NB4 (cell line): Measurements from ENCODE around the gene PARD6G.

Source experiments
- DNase-seq: peaks from one replicate; pipeline ENCODE4 v3.0.0; 2010; ENCODE audit warnings: low read depth
- H3K4me3 ChIP-seq: one replicate; pipeline ENCODE4 v1.5.1; 2011; ENCODE audit warnings: mild to moderate bottlenecking, low read depth, low read length, moderate library complexity
- MYC ChIP-seq: IDR thresholded peaks from 2 replicates; pipeline ENCODE4 v1.6.1; 2011; ENCODE audit warnings: low read depth, low read length
- POLR2A ChIP-seq: IDR thresholded peaks from 2 replicates; pipeline ENCODE4 v1.6.1; 2011; ENCODE audit warnings: mild to moderate bottlenecking; ENCODE audit not compliant: insufficient read length; ENCODE audit errors: extremely low read depth
- TF ChIP-seq, protein P1 (sequence below): IDR thresholded peaks from one replicate; pipeline ENCODE4 v1.5.1; 2012; ENCODE audit warnings: low read depth, low read length
- TF ChIP-seq, protein P2 (sequence below): IDR thresholded peaks from 2 replicates; pipeline ENCODE4 v1.6.1; 2011; ENCODE audit warnings: low read depth, low read length

PARD6G gene

DNA sequence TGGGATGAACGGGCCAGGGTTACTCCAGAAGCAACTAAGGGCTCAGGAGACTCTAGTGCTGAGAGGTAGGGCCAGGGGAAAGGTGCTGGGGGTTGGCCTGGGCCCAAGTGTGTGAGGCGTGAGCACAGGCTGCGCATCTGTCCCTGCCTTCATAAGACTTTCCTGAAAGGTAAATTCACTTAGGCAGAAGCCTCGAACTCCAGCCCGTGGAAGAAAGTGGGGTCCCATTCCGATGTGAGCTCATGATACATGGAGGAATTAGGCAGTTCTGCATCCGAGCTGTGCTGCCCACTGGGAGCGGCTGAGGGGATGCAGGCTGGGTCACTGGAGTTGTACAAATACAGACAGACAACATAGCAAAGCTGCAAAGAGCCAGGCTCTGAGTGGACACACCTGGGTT is 16.2 kb downstream of the PARD6G start:
- H3K4me3 ChIP-seq, result no peak overlapping the region
- TF ChIP-seq POLR2A (no peak), MYC (no peak)
- TF ChIP-seq, protein P1, sequence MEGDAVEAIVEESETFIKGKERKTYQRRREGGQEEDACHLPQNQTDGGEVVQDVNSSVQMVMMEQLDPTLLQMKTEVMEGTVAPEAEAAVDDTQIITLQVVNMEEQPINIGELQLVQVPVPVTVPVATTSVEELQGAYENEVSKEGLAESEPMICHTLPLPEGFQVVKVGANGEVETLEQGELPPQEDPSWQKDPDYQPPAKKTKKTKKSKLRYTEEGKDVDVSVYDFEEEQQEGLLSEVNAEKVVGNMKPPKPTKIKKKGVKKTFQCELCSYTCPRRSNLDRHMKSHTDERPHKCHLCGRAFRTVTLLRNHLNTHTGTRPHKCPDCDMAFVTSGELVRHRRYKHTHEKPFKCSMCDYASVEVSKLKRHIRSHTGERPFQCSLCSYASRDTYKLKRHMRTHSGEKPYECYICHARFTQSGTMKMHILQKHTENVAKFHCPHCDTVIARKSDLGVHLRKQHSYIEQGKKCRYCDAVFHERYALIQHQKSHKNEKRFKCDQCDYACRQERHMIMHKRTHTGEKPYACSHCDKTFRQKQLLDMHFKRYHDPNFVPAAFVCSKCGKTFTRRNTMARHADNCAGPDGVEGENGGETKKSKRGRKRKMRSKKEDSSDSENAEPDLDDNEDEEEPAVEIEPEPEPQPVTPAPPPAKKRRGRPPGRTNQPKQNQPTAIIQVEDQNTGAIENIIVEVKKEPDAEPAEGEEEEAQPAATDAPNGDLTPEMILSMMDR, result no peak
- TF ChIP-seq, protein P2, sequence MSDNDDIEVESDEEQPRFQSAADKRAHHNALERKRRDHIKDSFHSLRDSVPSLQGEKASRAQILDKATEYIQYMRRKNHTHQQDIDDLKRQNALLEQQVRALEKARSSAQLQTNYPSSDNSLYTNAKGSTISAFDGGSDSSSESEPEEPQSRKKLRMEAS, result no peak
- DNase-seq, result no peak

DNA sequence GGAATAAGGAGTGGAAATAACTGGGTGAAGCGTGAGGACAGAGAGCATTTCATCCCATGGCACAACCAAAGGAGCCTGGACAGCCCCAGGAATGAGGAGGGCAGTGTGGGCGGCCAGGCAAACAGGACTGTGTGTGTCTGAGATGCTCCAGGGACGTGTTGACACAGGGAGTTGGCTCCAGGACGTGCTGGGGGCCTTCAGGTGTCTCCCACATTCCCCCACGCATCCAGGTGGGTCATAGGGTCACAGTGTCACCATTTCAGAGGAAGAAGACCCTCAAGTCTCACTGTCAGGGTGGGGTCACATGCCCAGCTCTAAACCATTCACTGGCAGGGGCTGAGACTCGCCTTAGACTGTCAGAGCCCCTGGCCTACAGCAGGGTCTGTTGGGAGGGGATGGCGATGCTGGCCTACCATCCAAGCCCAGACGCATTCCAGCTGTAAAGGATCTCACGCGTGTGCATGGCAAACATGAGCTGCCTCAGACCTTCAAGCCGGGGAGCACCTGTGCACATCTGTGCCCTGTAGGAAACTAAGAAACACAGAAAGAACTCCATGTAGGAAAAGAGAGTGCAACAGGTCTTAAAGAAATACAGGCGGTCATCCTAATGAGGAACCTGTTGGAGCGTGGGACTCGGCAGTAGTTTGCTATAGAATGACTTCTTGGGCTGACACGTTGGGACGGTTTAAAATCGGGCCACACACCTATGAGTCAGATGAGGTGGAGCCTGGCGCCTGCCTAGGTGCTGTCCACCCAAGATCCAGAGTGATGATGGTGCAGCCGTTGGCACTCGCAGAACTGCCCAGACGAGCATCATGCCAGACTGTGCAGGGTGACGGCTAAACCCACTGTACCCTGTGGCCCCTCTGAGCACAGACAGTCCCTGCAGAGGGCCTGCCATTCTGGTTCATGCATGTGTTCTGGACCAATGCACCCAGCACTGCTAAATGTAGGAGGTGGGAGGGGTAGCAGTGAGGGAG is 17.3 kb downstream of the PARD6G start:
- TF ChIP-seq POLR2A (no peak), MYC (no peak)
- TF ChIP-seq, protein P1, result no peak
- TF ChIP-seq, protein P2, result no peak
- DNase-seq, result no peak
- H3K4me3 ChIP-seq, result no peak overlapping the region

DNA sequence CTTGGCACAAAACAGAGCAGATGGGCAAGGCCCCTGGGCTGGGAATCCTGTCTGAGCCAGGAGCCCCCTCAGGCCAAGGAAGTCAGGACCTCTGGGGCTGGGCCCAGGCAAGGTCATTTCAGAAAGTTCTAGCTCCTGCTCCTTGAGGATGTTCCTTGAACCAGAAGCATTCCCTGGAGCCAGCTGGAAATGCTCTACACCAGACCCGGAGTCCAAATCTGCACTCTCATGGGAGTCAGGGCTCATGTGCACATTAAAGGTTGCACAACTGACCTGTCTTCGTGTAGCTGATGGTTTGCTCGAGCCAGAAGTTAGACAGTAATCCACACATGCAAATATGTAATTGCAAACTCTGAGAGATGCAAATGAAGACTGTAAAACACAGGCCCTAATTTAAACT is 18.0 kb downstream of the PARD6G start:
- H3K4me3 ChIP-seq, result no peak overlapping the region
- TF ChIP-seq, protein P1, result no peak
- TF ChIP-seq MYC (no peak), POLR2A (no peak)
- TF ChIP-seq, protein P2, result no peak
- no peak for DNase-seq

DNA sequence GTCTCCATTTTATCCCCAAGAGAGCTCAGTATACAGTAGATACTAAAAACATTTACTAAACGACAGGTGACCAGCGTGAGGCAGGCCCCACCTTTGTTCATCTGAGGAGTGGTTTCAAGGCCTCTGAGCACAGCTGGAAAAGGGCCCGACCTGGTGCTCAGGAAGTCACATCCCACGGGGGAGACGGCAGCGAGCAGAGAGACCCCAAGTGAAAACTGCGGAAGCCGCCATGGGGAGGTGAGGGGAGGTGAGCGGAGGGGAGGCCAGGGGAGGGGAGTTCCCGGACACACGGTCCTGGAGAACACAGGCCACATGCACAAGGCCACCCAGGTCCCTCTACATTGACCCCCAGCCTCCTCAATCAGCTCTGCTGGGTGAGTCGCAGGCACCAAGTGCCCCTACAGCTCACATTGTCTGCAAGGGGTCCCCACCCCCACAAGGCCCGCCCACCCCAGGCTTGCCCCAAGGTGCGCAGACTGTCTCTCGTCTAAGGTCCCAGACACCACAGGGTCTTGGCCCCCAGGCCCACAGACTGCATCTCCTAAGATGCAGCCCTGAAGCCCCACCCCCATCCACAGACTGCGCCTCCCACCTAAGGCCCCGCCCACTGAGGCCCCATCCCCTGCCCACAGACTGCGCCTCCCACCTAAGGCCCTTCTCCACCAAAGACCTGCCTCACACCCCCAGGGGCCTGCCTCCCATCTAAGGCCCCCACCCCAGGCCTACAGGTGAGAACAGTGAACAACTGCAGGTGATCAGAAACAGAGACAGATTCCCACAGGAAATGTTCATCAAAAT is 19.1 kb downstream of the PARD6G start:
- no peak overlapping the region for H3K4me3 ChIP-seq
- TF ChIP-seq, protein P2, result no peak
- no peak for TF ChIP-seq MYC
- TF ChIP-seq, protein P1, result no peak
- no peak for TF ChIP-seq POLR2A
- DNase-seq, result no peak

DNA sequence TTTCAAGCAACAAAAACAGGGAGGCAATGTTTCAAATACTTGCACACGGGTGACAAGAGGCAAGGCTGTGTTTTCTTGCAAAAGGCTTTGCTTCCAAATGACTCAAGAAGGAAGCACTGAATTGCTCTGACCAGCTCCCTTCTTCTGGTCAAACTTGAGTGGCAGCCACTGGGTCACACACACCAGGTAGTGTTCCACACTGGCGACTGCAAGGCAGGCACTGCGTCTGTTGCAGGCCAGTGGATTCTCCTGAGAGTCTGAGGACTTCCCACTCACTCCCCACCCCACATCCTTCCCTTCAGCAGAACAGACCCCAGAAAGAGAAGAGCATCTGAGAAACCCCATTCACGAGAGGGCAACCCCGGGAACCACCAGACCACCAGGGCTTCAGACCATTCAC is 19.8 kb downstream of the PARD6G start:
- no peak overlapping the region for H3K4me3 ChIP-seq
- TF ChIP-seq, protein P2, result no peak
- no peak for TF ChIP-seq MYC
- TF ChIP-seq POLR2A, result no peak
- TF ChIP-seq, protein P1, result no peak
- DNase-seq, result no peak
